ENCODE data around the gene ABCC1.
"Not testable (repeated sequence)": the region's sequence is repeated elsewhere in the genome, so short reads cannot be mapped to it uniquely, and the experiment has no call there.

Gene ABCC1

GRCh38 chr16:16101585-16101984 is 152.2 kb downstream of the ABCC1 start:
- Histone ChIP-seq H3K36me3 (ENCODE audit: insufficient read depth, low read length) (peaks cover 78% of the 10 kb centered on the region), H3K4me1 (ENCODE audit: insufficient read depth, low read length) (no peaks in the 10 kb centered on the region), H3K9me3 (ENCODE audit: insufficient read depth, low read length, severe bottlenecking) (no peaks in the 10 kb centered on the region), H3K27me3 (ENCODE audit: insufficient read depth, low read length, poor library complexity) (no peaks in the 10 kb centered on the region), H3K4me2 (ENCODE audit: insufficient read depth, low read length) (no peak overlapping the region), H3K79me2 (ENCODE audit: insufficient read depth, low read length) (no peaks in the 10 kb centered on the region), H3K4me3 (ENCODE audit: low read depth in 1 of 2, low read length in 2 of 2) (no peak overlapping the region), H3K27ac (ENCODE audit: low read length) (no peak overlapping the region), H4K20me1 (ENCODE audit: insufficient read depth, low read length) (0 out of 2 replicates have a peak, but pooled peaks cover 3% of the 10 kb centered on the region), H3K9ac (ENCODE audit: low read depth, low read length) (no peak overlapping the region), H2AFZ (ENCODE audit: low read depth, low read length) (no peak overlapping the region)
- TF ChIP-seq CTCF (IDR thresholded peaks at IDR 0.05; ENCODE audit: borderline replicate concordance, extremely low read depth, low read length, poor library complexity, severe bottlenecking) (no peak), EZH2 (IDR thresholded peaks at IDR 0.05; ENCODE audit: borderline replicate concordance, low read depth, low read length, severe bottlenecking) (no peak)
- no peak for DNase-seq
- ATAC-seq (ENCODE audit: insufficient read depth, low read depth) = no peak

- H4K20me1 ChIP-seq (ENCODE audit: insufficient read depth, low read length) = 0 out of 2 replicates have a peak, but pooled peaks cover under 1% of the 10 kb centered on the region
- H3K27me3 ChIP-seq (ENCODE audit: insufficient read depth, low read length, poor library complexity) = no peaks in the 10 kb centered on the region
- no peak overlapping the region for H3K4me3 ChIP-seq (ENCODE audit: low read depth in 1 of 2, low read length in 2 of 2)
- no peak overlapping the region for H3K4me2 ChIP-seq (ENCODE audit: insufficient read depth, low read length)
- H3K27ac ChIP-seq (ENCODE audit: low read length) = no peak overlapping the region
- H3K36me3 ChIP-seq (ENCODE audit: insufficient read depth, low read length) = peaks cover 74% of the 10 kb centered on the region
- ATAC-seq (ENCODE audit: insufficient read depth, low read depth) (no peak), DNase-seq (no peak)
- no peaks in the 10 kb centered on the region for H3K79me2 ChIP-seq (ENCODE audit: insufficient read depth, low read length)
- TF ChIP-seq CTCF (IDR thresholded peaks at IDR 0.05; ENCODE audit: borderline replicate concordance, extremely low read depth, low read length, poor library complexity, severe bottlenecking) (no peak), EZH2 (IDR thresholded peaks at IDR 0.05; ENCODE audit: borderline replicate concordance, low read depth, low read length, severe bottlenecking) (no peak)
- H2AFZ ChIP-seq (ENCODE audit: low read depth, low read length) = no peak overlapping the region
- no peaks in the 10 kb centered on the region for H3K4me1 ChIP-seq (ENCODE audit: insufficient read depth, low read length)
- H3K9ac ChIP-seq (ENCODE audit: low read depth, low read length) = no peak overlapping the region
- H3K9me3 ChIP-seq (ENCODE audit: insufficient read depth, low read length, severe bottlenecking) = no peaks in the 10 kb centered on the region
Observed at GRCh38 chr16:16102738-16103137, 153.3 kb downstream of the ABCC1 start.

GRCh38 chr16:16104132-16104803 is 154.9 kb downstream of the ABCC1 start:
- not testable (repeated sequence) for H3K27me3 ChIP-seq (ENCODE audit: insufficient read depth, low read length, poor library complexity); ATAC-seq (ENCODE audit: insufficient read depth, low read depth); H3K4me2 ChIP-seq (ENCODE audit: insufficient read depth, low read length); H3K9me3 ChIP-seq (ENCODE audit: insufficient read depth, low read length, severe bottlenecking); H3K4me1 ChIP-seq (ENCODE audit: insufficient read depth, low read length); DNase-seq; H3K79me2 ChIP-seq (ENCODE audit: insufficient read depth, low read length); H3K9ac ChIP-seq (ENCODE audit: low read depth, low read length); H3K4me3 ChIP-seq (ENCODE audit: low read depth in 1 of 2, low read length in 2 of 2); H2AFZ ChIP-seq (ENCODE audit: low read depth, low read length); H3K27ac ChIP-seq (ENCODE audit: low read length); H4K20me1 ChIP-seq (ENCODE audit: insufficient read depth, low read length)
- H3K36me3 ChIP-seq (ENCODE audit: insufficient read depth, low read length) = peaks cover 73% of the 10 kb centered on the region

GRCh38 chr16:16104804-16105141 is 155.4 kb downstream of the ABCC1 start:
- H3K4me3 ChIP-seq (ENCODE audit: low read depth in 1 of 2, low read length in 2 of 2); H3K27ac ChIP-seq (ENCODE audit: low read length); DNase-seq; H3K79me2 ChIP-seq (ENCODE audit: insufficient read depth, low read length); H3K27me3 ChIP-seq (ENCODE audit: insufficient read depth, low read length, poor library complexity); H2AFZ ChIP-seq (ENCODE audit: low read depth, low read length); H4K20me1 ChIP-seq (ENCODE audit: insufficient read depth, low read length); ATAC-seq (ENCODE audit: insufficient read depth, low read depth); H3K9me3 ChIP-seq (ENCODE audit: insufficient read depth, low read length, severe bottlenecking); H3K9ac ChIP-seq (ENCODE audit: low read depth, low read length); H3K4me1 ChIP-seq (ENCODE audit: insufficient read depth, low read length); H3K4me2 ChIP-seq (ENCODE audit: insufficient read depth, low read length): not testable (repeated sequence)
- peaks cover 75% of the 10 kb centered on the region for H3K36me3 ChIP-seq (ENCODE audit: insufficient read depth, low read length)

All from DND-41 (cell line).